Cardiac muscle cell (in vitro differentiated cells and primary cell): Measurements from ENCODE around the gene CTNS. TPM values are rescaled to one million over a fixed set of nuclear protein-coding genes. Genes with fewer than 3 reads are reported as not detected.

Experiments used
- DNase-seq, 2 donors: peaks; one replicate each; pipeline versions ENCODE4 v3.0.0 to v3.0.0-alpha.2; 2010 to 2017; ENCODE audit warnings: low read depth in 1 of 2, low spot score in 1 of 2
- H3K27ac ChIP-seq: fragments of 200-600 bp; sonication (generic); 2 replicates; pipeline ENCODE4 v1.5.1; 2016
- H3K27me3 ChIP-seq: fragments of 200-600 bp; sonication (generic); 2 replicates; pipeline ENCODE4 v1.6.0; 2016; ENCODE audit warnings: control low read depth
- H3K36me3 ChIP-seq: fragments of 200-600 bp; sonication (generic); 2 replicates; pipeline ENCODE4 v1.5.1; 2016; ENCODE audit warnings: control low read depth
- H3K4me1 ChIP-seq: fragments of 200-600 bp; sonication (generic); 2 replicates; pipeline ENCODE4 v1.8.1; 2017; ENCODE audit warnings: low read depth, mild to moderate bottlenecking, mixed run types
- H3K4me3 ChIP-seq: fragments of 200-600 bp; sonication (generic); 2 replicates; pipeline ENCODE4 v1.5.1; 2016; ENCODE audit warnings: mild to moderate bottlenecking
- H3K9me3 ChIP-seq: fragments of 200-600 bp; sonication (generic); 2 replicates; pipeline ENCODE4 v1.5.1; 2017; ENCODE audit warnings: low read depth, mild to moderate bottlenecking, control low read depth
- polyA plus RNA-seq: library from polyadenylated mRNA; unstranded; fragments of >200 nt; fragmentation: Nextera tagmentation; extraction: Ambion mirVana; gene quantifications from 2 replicates; pipeline ENCODE4 v1.2.1, GENCODE V29; 2016
- total RNA-seq: library from RNA; depleted of rRNA; stranded (reverse); fragments of >200 nt; gene quantifications from 2 replicates; pipeline ENCODE4 v1.2.3, GENCODE V29; 2016
- TF ChIP-seq, protein P1 (sequence below): IDR thresholded peaks from 2 replicates; pipeline ENCODE4 v1.5.1; 2012; ENCODE audit warnings: low read depth, mild to moderate bottlenecking, low read length

CTNS gene
- total and polyA plus RNA-seq, 2 experiments from 2014 or later: 17.8 to 21.1 TPM

DNA sequence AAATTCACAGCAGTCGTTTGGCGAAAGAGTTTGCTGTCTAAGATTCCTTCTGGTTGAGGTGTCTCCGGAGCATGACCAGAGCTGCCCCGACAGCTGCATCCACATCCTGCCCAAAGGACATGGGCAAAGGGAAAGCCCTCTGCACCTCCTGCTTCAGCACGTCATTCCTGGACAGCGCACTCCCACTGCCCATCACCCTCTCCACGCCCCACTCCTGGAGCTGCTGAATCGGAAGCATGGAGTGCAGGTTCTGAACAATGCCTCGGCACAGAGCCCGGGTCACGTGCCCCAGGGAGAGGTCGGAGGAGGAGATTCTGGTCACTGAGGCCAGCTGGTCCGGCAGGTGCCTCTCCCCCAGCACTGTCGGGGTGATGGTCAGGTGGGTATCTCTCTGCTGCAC lies 26.0 kb upstream of the CTNS start:
- Histone ChIP-seq H3K27ac (no peak overlapping the region), H3K9me3 (no peaks in the 10 kb centered on the region), H3K27me3 (no peaks in the 10 kb centered on the region), H3K36me3 (peaks cover 35% of the 10 kb centered on the region), H3K4me3 (no peak overlapping the region), H3K4me1 (no peaks in the 10 kb centered on the region)
- no peak for DNase-seq
- TF ChIP-seq, protein P1, sequence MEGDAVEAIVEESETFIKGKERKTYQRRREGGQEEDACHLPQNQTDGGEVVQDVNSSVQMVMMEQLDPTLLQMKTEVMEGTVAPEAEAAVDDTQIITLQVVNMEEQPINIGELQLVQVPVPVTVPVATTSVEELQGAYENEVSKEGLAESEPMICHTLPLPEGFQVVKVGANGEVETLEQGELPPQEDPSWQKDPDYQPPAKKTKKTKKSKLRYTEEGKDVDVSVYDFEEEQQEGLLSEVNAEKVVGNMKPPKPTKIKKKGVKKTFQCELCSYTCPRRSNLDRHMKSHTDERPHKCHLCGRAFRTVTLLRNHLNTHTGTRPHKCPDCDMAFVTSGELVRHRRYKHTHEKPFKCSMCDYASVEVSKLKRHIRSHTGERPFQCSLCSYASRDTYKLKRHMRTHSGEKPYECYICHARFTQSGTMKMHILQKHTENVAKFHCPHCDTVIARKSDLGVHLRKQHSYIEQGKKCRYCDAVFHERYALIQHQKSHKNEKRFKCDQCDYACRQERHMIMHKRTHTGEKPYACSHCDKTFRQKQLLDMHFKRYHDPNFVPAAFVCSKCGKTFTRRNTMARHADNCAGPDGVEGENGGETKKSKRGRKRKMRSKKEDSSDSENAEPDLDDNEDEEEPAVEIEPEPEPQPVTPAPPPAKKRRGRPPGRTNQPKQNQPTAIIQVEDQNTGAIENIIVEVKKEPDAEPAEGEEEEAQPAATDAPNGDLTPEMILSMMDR: no peak

DNA sequence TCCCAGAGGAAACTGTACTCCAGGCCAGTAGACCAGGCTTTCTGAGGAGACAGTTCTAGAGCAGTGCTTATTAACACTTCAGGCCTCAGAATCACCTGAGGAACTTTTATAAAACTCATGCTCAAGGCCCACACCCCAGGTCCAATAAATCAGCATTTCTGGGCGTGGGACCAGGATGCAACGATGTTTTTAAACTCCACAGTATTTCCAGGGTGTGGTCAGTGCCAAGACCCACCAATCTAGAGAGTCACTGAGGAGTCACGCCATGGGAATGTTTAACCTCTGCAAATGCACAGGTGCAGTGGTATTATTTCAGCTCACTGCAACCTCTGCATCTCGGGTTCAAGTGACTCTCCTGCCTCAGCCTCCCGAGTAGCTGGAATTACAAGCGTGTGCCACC lies 23.4 kb upstream of the CTNS start:
- TF ChIP-seq, protein P1: no peak

DNA sequence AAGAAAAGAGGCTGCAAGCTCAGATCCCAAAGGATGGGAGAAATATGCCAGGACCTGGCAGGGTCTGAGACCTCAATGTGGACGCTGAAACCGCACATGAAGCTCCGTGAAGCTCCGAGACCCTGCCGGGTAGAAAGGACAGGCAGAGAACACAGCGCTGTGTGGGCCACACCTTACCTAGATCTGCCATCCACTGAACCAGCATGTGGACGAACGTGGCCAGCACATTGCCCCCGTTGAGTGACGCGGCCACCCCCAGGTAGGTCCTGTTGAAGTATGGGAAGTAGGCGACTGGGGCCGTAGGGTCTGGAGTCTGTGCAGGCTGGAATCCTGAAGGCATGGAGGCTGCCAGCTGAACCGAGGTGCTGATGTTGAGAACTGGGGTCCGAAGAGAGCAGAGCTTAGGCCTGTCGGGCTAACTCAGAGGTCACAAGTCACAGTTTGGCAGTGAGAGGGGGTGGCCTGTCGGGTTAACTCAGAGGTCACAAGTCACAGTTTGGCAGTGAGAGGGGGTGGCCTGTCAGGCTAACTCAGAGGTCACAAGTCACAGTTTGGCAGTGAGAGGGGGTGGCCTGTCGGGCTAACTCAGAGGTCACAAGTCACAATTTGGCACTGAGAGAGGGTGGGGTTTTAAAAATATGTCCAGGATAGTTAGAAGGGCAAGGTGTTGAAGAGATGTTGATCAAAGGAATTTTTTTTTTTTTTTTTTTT lies 21.2 kb upstream of the CTNS start:
- Histone ChIP-seq H3K9me3 (no peaks in the 10 kb centered on the region), H3K36me3 (peaks cover 45% of the 10 kb centered on the region), H3K4me3 (no peak overlapping the region), H3K27me3 (no peaks in the 10 kb centered on the region), H3K4me1 (no peaks in the 10 kb centered on the region), H3K27ac (no peak overlapping the region)
- DNase-seq: no peak
- TF ChIP-seq, protein P1: no peak

More for the DNA sequence above, 23.4 kb upstream of the CTNS start:
- DNase-seq: no peak
- H3K27ac ChIP-seq: no peak overlapping the region
- no peaks in the 10 kb centered on the region for H3K4me1 ChIP-seq
- peaks cover 43% of the 10 kb centered on the region for H3K36me3 ChIP-seq
- no peaks in the 10 kb centered on the region for H3K9me3 ChIP-seq
- H3K27me3 ChIP-seq: no peaks in the 10 kb centered on the region
- no peak overlapping the region for H3K4me3 ChIP-seq

DNA sequence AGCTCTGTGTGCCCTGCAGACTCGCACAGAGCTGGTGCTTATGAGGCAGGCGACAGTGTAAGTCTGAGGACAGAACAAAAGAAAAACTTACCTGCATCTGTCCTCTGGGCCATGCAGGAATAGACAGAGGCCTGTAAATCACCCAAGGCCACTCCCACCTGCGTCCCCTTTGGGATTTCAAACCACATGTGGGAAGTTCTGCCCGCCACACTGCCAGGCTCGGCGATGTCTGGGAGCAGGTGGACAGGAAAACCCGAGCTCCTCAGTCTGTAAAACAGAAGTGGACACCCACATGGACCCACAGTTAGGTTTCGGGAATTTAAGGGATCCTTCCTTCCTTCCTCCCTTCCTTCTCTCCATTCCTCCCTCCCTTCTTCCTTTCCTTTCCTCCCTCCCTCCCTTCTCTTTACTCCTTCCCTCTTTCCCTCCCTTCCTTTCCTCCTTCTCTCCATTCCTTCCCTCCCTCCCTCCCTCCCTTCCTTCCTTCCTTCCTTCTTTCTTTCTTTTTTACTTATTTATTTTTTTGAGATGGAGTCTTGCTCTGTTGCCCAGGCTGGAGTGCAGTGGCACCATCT lies 15.3 kb upstream of the CTNS start:
- no peaks in the 10 kb centered on the region for H3K4me1 ChIP-seq
- H3K4me3 ChIP-seq: no peak overlapping the region
- peaks cover 53% of the 10 kb centered on the region for H3K36me3 ChIP-seq
- no peak for DNase-seq
- H3K27me3 ChIP-seq: no peaks in the 10 kb centered on the region
- no peaks in the 10 kb centered on the region for H3K9me3 ChIP-seq
- H3K27ac ChIP-seq: no peak overlapping the region
- TF ChIP-seq, protein P1: no peak

DNA sequence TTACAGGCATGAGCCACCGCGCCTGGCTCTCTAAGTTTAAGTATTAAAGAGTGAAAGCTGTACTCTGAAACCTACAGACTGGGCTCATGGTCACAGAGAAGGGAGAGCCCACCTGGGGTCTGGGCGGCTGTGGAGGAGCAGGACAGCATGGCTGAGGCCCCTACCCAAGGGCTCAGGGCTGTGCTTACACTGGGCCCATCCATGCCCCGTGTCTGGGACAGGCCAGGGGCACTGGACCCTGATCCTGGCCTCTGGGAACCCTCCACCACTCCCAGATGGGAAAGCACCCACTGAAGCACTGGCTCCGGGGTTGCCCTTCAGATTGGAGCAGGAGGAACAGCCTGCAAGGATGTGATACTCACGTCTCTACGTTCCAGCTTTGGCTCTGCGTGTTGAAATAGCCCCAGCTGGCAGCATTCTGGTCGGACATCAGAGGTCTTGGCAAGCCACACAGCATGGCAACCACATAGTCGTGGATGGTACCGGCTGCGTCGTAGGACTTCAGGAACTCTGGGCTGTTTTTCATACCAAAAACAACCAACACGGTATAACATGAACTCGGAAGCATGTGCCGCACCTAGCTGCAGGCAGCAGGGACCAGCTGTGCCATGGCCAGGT lies 13.5 kb upstream of the CTNS start:
- Histone ChIP-seq H3K9me3 (no peaks in the 10 kb centered on the region), H3K27me3 (no peaks in the 10 kb centered on the region), H3K27ac (no peak overlapping the region), H3K36me3 (peaks cover 41% of the 10 kb centered on the region), H3K4me1 (no peaks in the 10 kb centered on the region), H3K4me3 (no peak overlapping the region)
- no peak for DNase-seq
- TF ChIP-seq, protein P1: no peak
